Measurements from ENCODE around the gene NTRK2.

DNA sequence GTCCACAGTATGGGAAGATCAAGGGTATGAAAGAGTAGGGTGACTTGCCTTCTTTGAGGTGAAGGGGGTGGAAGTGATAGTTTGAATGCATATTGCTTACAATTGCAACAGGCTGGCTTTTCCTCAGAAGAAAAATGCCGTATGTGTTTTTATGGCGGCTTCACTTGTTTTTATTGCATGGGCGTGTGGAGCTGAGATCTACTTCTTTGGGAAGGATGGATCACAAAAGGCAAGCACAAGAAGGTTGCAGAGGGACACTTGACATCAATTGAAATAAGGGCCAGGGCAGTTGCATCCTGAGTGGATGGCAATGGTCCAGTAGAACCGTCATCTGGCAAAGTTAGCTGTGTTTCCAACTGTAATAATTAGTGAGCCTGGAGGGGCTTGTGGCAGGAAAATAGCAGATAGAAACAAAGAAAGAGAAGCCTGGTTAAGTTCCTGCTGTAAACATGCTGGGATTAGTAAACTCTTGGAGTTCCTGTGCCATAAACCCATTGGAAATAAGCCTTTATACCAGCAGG, 138.4 kb downstream of the NTRK2 start:
- TF ChIP-seq ZNF558 (tag by site-specific recombination; IDR thresholded peaks at IDR 0.05): no peak
- TF ChIP-seq, protein P1, sequence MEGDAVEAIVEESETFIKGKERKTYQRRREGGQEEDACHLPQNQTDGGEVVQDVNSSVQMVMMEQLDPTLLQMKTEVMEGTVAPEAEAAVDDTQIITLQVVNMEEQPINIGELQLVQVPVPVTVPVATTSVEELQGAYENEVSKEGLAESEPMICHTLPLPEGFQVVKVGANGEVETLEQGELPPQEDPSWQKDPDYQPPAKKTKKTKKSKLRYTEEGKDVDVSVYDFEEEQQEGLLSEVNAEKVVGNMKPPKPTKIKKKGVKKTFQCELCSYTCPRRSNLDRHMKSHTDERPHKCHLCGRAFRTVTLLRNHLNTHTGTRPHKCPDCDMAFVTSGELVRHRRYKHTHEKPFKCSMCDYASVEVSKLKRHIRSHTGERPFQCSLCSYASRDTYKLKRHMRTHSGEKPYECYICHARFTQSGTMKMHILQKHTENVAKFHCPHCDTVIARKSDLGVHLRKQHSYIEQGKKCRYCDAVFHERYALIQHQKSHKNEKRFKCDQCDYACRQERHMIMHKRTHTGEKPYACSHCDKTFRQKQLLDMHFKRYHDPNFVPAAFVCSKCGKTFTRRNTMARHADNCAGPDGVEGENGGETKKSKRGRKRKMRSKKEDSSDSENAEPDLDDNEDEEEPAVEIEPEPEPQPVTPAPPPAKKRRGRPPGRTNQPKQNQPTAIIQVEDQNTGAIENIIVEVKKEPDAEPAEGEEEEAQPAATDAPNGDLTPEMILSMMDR (tag by site-specific recombination; IDR thresholded peaks at IDR 0.05): no peak

Measured in HEK293 (cell line).